Activated B cell treated with CpG ODN at 0.5 μM for 24 hours (primary cell): Measurements from ENCODE around the gene RBM17. TPM values are rescaled to one million over a fixed set of nuclear protein-coding genes. Genes with fewer than 3 reads are reported as not detected.

Experiments used
- ATAC-seq: fragments of 200-7000 bp; cut with Tn5 transposase; one replicate; pipeline ENCODE4 v1.10.0; 2021; ENCODE audit warnings: low read depth, mild to moderate bottlenecking, moderate library complexity
- CTCF ChIA-PET: fragments of 350-600 bp; sonication (Branson Sonifier 250); formaldehyde crosslinking; loops from one replicate; lab custom pipeline; 2021; ENCODE audit warnings: antibody characterized with exemption; lab: Charles Lee
- POLR2A ChIA-PET: fragments of 350-600 bp; sonication (Branson Sonifier 250); formaldehyde crosslinking; loops from one replicate; lab custom pipeline; 2021; ENCODE audit warnings: antibody characterized with exemption; lab: Charles Lee
- DNase-seq: peaks from one replicate; pipeline ENCODE4 v3.0.0; 2022
- H3K27ac Mint-ChIP-seq: one replicate; pipeline ENCODE4 v1.8.0; 2020; ENCODE audit warnings: mixed read lengths
- H3K27me3 Mint-ChIP-seq: one replicate; pipeline ENCODE4 v1.8.0; 2021; ENCODE audit warnings: mixed read lengths
- H3K36me3 Mint-ChIP-seq: one replicate; pipeline ENCODE4 v1.8.0; 2021; ENCODE audit warnings: low read depth, mixed read lengths
- H3K4me1 Mint-ChIP-seq: one replicate; pipeline ENCODE4 v1.8.0; 2021; ENCODE audit warnings: mixed read lengths
- H3K4me3 Mint-ChIP-seq: one replicate; pipeline ENCODE4 v1.8.0; 2020; ENCODE audit warnings: mild to moderate bottlenecking, mixed read lengths
- H3K9me3 Mint-ChIP-seq: one replicate; pipeline ENCODE4 v1.8.0; 2020; ENCODE audit warnings: mixed read lengths
- intact Hi-C: fragments of 100-400 bp; cut with micrococcal nuclease; formaldehyde crosslinking; loops from one replicate; pipeline ENCODE4 v1.15.1; 2024
- total RNA-seq: library from RNA; stranded (reverse); gene quantifications from 2 replicates; pipeline ENCODE4 v1.2.3, GENCODE V29; 2022
- TF ChIP-seq, protein P1 (sequence below): fragments of 200-600 bp; IDR thresholded peaks from one replicate; pipeline ENCODE4 v1.8.0; 2022; ENCODE audit warnings: antibody characterized with exemption, mild to moderate bottlenecking

The RBM17 gene
- total RNA-seq, 1 donor from 2014 or later, result 209 TPM

DNA sequence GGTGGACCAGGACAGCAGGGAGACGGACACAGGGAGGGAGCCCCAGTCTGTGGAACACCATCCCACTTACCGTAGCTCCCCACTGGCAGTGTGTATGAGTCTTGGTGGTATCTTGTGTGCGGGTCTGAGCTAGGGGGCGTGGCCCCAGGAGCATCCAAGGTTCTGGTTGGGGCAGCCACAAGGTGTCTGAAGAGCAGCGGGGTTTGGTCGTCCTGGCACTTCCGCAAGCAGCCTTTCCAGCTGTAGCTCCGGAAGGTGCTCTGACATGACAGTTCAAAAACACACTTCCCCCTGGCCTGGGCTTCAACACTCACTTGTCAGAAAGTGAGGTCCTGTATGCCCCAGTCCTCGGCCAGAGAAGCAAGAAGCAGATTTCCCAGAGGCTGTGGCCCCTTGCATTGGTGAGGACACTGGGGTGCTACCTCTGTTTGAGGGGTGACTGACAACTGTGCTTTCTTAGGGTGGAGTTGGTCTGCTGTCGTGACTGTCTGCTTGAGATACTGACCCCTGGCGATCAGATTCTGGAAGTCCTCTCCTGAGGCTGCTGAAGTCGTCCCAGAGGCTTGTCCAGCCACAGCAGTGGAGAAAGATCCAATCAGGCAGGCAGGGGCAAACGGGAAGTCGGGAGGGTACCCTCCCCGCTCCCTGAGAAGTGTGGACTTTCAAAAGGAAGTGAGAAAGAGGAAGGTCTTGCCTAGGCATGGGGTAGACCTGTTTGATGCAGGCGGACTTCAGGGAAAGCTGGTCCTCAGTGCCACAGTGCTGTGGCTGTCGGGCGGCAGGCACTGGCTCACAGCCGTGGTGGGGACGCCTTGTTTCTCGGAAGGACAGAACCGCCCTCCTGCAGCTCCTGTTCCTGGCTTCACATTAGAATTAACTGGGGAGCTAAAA, 62.5 kb downstream of the RBM17 start:
- H3K27me3 Mint-ChIP-seq, result no peaks in the 10 kb centered on the region
- TF ChIP-seq, protein P1, sequence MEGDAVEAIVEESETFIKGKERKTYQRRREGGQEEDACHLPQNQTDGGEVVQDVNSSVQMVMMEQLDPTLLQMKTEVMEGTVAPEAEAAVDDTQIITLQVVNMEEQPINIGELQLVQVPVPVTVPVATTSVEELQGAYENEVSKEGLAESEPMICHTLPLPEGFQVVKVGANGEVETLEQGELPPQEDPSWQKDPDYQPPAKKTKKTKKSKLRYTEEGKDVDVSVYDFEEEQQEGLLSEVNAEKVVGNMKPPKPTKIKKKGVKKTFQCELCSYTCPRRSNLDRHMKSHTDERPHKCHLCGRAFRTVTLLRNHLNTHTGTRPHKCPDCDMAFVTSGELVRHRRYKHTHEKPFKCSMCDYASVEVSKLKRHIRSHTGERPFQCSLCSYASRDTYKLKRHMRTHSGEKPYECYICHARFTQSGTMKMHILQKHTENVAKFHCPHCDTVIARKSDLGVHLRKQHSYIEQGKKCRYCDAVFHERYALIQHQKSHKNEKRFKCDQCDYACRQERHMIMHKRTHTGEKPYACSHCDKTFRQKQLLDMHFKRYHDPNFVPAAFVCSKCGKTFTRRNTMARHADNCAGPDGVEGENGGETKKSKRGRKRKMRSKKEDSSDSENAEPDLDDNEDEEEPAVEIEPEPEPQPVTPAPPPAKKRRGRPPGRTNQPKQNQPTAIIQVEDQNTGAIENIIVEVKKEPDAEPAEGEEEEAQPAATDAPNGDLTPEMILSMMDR, result no peak
- no peaks in the 10 kb centered on the region for H3K36me3 Mint-ChIP-seq
- POLR2A ChIA-PET, result interaction anchor here (0.6 to 5.3 kb wide), 7 partner anchors 9 to 251 kb away, joined by 3 to 28 read pairs (median 7); partner anchors contain the start of gene PFKFB3
- CTCF ChIA-PET, result interaction anchor here (0.7 to 2.9 kb wide), 22 partner anchors 12 to 255 kb away, joined by 3 to 21 read pairs (median 3); partner anchors contain the start of gene PFKFB3
- peaks cover 45% of the 10 kb centered on the region for H3K4me1 Mint-ChIP-seq
- DNase-seq, result peak; percentile 53
- peak overlapping the region; percentile 79 for H3K4me3 Mint-ChIP-seq
- peak; percentile 83 for ATAC-seq
- intact Hi-C loops, result loop anchor here (1.0 to 10.0 kb wide), 6 partner anchors 10 to 707 kb away; partner anchors contain the start of gene RBM17
- no peaks in the 10 kb centered on the region for H3K9me3 Mint-ChIP-seq
- H3K27ac Mint-ChIP-seq, result peak overlapping the region; percentile 85

DNA sequence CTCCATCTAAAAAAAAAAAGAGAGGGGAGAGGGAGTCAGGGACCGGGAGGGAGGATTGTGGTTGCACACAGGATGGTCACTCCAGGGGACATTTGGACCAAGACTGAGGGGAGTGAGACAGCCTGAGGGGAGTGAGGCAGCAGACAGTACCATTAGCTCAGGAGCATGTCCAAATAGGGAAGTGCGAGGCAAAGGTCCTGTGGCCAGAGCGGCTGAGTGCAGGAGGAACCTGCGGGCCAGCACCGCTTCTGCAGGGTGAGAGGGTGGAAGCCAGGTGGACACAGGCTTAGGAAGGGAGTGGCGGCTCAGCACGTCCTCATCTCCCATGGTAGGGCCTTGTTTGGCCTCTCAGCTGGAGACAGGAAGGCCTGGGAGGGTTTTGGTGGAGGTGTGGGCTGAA, 65.0 kb downstream of the RBM17 start:
- H3K36me3 Mint-ChIP-seq, result no peaks in the 10 kb centered on the region
- no peak overlapping the region for H3K27ac Mint-ChIP-seq
- ChIA-PET CTCF (interaction anchor here (2.1 kb wide), 1 partner anchor 248 kb away, joined by 8 read pairs; no protein-coding TSS in a partner anchor), POLR2A (interaction anchor here (1.4 kb wide), 1 partner anchor 9 kb away, joined by 3 read pairs; no protein-coding TSS in a partner anchor)
- no peak overlapping the region for H3K4me3 Mint-ChIP-seq
- ATAC-seq (no peak), DNase-seq (no peak)
- TF ChIP-seq, protein P1, result no peak
- peaks cover 22% of the 10 kb centered on the region for H3K4me1 Mint-ChIP-seq
- H3K27me3 Mint-ChIP-seq, result no peaks in the 10 kb centered on the region
- intact Hi-C loops, result loop anchor here (10.0 kb wide), 1 partner anchor 709 kb away; no protein-coding TSS in a partner anchor
- H3K9me3 Mint-ChIP-seq, result no peaks in the 10 kb centered on the region

DNA sequence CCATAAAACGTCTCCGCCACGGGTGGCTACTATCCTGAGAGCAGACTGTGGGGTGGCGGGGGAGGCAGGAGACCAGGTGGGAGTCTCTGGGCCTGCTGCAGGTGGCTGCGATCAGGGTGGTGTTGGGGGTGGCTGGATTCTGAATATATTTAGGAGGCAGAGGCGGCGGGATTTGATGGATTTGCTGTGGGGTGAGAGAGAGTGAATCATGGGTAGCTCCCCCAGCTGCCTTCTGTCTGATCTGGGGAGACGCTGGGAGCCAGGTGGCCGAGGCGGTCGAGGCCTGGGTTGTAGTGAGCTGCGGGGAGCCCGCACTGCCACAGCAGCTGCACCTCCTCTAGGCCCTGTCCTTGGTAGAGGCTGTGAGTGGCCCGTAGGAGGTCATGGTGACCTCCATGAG, 65.7 kb downstream of the RBM17 start:
- TF ChIP-seq, protein P1, result no peak
- no peaks in the 10 kb centered on the region for H3K36me3 Mint-ChIP-seq
- H3K4me3 Mint-ChIP-seq, result no peak overlapping the region
- peaks cover 18% of the 10 kb centered on the region for H3K4me1 Mint-ChIP-seq
- H3K27ac Mint-ChIP-seq, result no peak overlapping the region
- DNase-seq (no peak), ATAC-seq (no peak)
- no peaks in the 10 kb centered on the region for H3K27me3 Mint-ChIP-seq
- ChIA-PET POLR2A (interaction anchor here (1.4 kb wide), 1 partner anchor 9 kb away, joined by 3 read pairs; no protein-coding TSS in a partner anchor), CTCF (no interaction called here)
- intact Hi-C loops, result loop anchor here (10.0 kb wide), 1 partner anchor 710 kb away; no protein-coding TSS in a partner anchor
- no peaks in the 10 kb centered on the region for H3K9me3 Mint-ChIP-seq

DNA sequence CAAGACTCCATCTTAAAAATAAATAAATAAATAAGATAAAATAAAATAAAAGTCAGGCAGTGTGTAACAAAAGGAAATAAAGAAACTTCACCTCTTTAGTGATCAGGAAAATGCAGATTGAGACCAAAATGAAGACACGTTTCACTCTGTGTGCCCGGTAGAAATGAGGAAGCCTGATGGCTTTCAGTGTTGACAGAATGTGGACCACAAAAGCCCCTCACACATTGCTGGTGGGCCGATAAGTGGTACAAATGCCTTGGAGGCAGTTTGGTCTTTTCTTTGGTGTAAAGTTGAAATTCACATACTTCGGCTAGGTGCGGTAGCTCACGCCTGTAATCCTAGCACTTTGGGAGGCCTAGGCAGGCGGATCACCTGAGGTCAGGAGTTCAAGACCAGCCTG, 69.4 kb downstream of the RBM17 start:
- no peaks in the 10 kb centered on the region for H3K27me3 Mint-ChIP-seq
- H3K36me3 Mint-ChIP-seq, result no peaks in the 10 kb centered on the region
- H3K9me3 Mint-ChIP-seq, result no peaks in the 10 kb centered on the region
- intact Hi-C loops, result loop anchor here (10.0 kb wide), 1 partner anchor 713 kb away; no protein-coding TSS in a partner anchor
- POLR2A ChIA-PET, result no interaction called here
- H3K27ac Mint-ChIP-seq, result no peak overlapping the region
- ATAC-seq (no peak), DNase-seq (no peak)
- H3K4me3 Mint-ChIP-seq, result no peak overlapping the region
- CTCF ChIA-PET, result no interaction called here
- TF ChIP-seq, protein P1, result no peak
- H3K4me1 Mint-ChIP-seq, result peaks cover 8% of the 10 kb centered on the region
